GM12801 (cell line): ENCODE data around the gene TGFB3.

Experiments used
- TF ChIP-seq, protein P1 (sequence below): IDR thresholded peaks from one replicate; pipeline ENCODE4 v1.5.1; 2011; ENCODE audit warnings: control low read depth; ENCODE audit not compliant: insufficient read length; ENCODE audit errors: extremely low read depth

Gene TGFB3

GRCh38 chr14:75985618-75986438 is 4.0 kb upstream of the TGFB3 start, which contains the start of gene IFT43:
Gene IFT43 (plus strand): TSS chr14:75985763. CDS start chr14:75985787, 24 bp downstream.
- TF ChIP-seq, protein P1, sequence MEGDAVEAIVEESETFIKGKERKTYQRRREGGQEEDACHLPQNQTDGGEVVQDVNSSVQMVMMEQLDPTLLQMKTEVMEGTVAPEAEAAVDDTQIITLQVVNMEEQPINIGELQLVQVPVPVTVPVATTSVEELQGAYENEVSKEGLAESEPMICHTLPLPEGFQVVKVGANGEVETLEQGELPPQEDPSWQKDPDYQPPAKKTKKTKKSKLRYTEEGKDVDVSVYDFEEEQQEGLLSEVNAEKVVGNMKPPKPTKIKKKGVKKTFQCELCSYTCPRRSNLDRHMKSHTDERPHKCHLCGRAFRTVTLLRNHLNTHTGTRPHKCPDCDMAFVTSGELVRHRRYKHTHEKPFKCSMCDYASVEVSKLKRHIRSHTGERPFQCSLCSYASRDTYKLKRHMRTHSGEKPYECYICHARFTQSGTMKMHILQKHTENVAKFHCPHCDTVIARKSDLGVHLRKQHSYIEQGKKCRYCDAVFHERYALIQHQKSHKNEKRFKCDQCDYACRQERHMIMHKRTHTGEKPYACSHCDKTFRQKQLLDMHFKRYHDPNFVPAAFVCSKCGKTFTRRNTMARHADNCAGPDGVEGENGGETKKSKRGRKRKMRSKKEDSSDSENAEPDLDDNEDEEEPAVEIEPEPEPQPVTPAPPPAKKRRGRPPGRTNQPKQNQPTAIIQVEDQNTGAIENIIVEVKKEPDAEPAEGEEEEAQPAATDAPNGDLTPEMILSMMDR, result no peak

GRCh38 chr14:75984674-75985073 is 2.9 kb upstream of the TGFB3 start:
- TF ChIP-seq, protein P1, result no peak

DNA sequence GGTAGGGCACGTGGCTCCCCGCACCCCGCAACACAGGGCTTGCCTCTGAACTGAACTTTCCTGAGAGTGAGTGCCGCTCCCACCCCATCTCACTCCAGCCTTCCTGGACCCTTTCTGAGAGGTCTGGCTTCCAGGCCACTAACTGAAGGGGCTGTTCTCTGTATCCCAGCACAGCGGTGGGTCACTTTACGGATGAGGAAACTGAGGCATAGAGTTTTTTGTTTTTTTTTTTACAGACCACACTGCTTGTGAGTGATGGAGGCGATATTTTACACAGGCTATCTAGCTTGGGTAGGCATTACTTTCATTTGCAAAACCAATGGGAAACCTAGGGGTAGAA is 1.2 kb upstream of the TGFB3 start:
- TF ChIP-seq, protein P1, result no peak

DNA sequence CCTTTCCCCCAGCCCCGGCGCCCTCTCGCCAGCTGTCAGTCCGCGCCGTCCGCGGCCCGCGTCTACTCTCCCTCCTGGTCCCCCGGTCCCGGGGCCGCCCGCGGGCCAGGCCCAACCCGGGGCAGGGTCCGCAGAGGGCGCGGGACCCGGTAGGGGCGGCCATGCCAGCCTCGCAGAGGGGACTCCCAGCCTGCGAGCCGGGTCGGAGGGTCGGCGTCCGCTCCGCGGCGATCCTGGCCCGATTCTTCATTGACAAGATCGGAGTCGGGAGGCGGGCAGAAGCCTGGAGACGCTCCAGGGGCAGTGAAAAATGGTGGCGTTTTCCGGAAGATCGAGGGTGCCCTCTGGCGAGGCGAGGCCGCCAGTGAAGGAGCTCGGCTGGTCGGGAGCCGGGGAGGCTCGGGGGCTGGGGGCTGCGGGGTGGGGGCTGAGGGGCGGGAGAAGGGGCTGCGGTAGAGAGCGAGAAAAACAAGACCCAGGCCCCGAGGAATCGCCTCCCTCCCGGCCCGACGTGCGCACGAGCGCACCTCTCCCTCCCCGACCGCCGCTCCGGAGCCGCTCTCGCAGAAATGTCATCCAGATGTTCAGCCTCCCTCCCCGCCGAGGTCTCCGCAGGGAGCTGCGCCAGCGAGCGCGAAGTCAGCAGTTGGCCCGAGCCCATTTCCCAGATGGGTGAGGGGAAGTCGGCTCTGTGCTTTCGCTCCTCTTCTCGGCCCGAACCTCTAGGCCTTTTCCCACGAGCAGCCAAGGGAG is 647 bp upstream of the TGFB3 start:
- TF ChIP-seq, protein P1, result no peak

DNA sequence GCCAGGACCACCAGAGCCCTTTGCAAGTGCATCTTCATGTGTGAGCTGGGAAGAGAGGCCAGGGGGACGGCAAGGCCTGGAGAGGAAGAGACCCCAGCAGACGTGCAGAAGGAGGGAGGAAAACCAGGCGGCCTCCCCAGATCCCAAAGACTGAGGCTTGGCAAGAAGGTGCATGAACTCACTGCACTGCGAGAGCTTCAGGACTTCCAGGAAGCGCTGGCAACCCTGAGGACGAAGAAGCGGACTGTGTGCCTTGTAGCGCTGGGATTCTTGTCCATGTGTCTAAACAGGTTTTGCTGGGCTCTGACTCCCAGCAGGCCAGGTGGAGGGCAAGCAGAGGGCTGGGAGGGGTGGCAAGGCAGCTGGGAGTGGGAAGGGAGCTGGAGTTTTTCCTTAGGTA is 939 bp downstream of the TGFB3 start:
- TF ChIP-seq, protein P1, result no peak

- TF ChIP-seq, protein P1, result no peak
Observed at GRCh38 chr14:75979648-75980565, 1.9 kb downstream of the TGFB3 start.
